Fibroblast of pulmonary artery (primary cell): ENCODE measurements around the gene KMT2E.

Source experiments
- DNase-seq: peaks from one replicate; pipeline ENCODE4 v3.0.0-alpha.2; 2010; ENCODE audit warnings: low read depth
- H3K4me3 ChIP-seq: replicated peaks from 2 replicates; pipeline ENCODE4 v1.5.1; 2011; ENCODE audit warnings: low read depth, mild to moderate bottlenecking, control low read depth, low read length, moderate library complexity
- CTCF ChIP-seq: IDR thresholded peaks from 2 replicates; pipeline ENCODE4 v1.5.1; 2011; ENCODE audit warnings: mild to moderate bottlenecking, control low read depth, low read length, inconsistent platforms; ENCODE audit errors: missing control alignments

The KMT2E gene

GRCh38 chr7:105030447-105030846 lies 16.4 kb downstream of the KMT2E start:
- DNase-seq, result no peak

GRCh38 chr7:105032553-105033214 lies 18.7 kb downstream of the KMT2E start:
- no peak for TF ChIP-seq CTCF
- no peak for DNase-seq
- H3K4me3 ChIP-seq, result no peak overlapping the region

More at GRCh38 chr7:105030447-105030846, 16.4 kb downstream of the KMT2E start:
- TF ChIP-seq CTCF, result no peak
- H3K4me3 ChIP-seq, result no peak overlapping the region

GRCh38 chr7:105035349-105035748 lies 21.3 kb downstream of the KMT2E start:
- no peak overlapping the region for H3K4me3 ChIP-seq
- TF ChIP-seq CTCF, result no peak
- DNase-seq, result no peak

DNA sequence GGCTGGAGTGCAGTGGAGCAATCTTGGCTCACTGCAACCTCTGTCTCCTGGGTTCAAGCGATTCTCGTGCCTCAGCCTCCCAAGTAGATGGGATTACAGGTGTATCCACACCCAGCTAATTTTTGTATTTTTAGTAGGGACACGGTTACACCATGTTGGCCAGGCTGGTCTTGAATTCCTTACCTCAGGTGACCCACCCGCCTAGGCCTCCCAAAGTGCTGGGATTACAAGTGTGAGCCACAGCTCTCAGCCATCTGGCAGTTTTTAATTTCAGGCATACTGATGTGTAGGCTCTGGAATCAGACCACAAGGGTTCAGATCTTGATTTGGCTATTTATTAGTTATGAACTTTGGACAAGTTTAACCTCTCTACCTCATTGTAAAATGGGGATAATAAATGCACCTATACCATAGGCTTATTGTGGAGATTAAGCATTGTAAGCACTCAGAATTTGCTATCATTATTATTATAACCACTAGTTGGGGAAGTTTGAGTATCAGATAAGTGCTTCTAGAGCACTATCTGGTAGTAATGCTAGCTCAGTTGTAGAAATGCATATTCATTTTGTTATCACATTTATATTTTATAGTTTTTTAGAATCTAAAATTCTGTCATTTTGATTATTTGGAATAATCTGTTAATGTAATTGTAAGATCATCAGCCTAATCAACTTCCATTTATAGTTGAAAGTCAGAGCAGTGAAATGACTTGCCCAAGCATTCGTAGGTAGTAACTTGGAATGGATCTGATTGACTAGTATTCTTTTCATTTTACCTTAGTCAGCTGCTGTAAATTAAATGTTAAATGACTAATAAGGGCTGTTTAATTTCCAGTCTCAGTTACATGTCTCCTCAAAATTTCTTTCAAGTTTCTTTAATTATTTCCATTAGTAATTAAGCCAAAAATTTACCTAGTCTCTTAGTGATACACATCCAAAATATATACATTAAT lies 22.5 kb downstream of the KMT2E start:
- DNase-seq, result no peak
- no peak for TF ChIP-seq CTCF
- no peak overlapping the region for H3K4me3 ChIP-seq

DNA sequence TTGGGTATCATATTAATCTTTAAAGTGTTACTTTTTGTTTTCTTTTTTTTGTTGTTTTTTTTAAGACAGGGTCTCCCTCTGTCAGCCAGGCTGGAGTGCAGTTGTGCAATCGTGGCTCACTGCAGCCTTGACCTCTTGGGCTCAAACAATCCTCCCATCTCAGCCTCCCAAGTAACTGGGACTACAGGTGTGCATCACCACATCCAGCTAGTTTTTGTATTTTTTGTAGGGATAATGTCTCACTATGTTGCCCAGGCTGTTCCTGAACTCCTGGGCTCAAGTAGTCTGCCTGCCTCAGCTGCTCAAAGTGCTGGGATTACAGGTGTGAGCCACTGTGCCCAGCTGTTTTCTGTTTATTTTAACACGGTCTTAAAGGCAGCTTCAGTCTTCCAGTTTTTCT lies 23.3 kb downstream of the KMT2E start:
- TF ChIP-seq CTCF, result no peak
- H3K4me3 ChIP-seq, result no peak overlapping the region
- DNase-seq, result no peak

- TF ChIP-seq CTCF, result no peak
- H3K4me3 ChIP-seq, result no peak overlapping the region
- DNase-seq, result no peak
Observed at GRCh38 chr7:105044449-105045070, 30.6 kb downstream of the KMT2E start.
